Nephron progenitor cell (in vitro differentiated cells): ENCODE data around the gene CHMP6.

Source experiments
- DNase-seq: peaks from one replicate; pipeline ENCODE4 v3.0.0; 2021
- H3K27ac Mint-ChIP-seq: 2 replicates; pipeline ENCODE4 v1.8.0; 2021; ENCODE audit warnings: mild to moderate bottlenecking, moderate library complexity, mixed read lengths
- H3K27me3 Mint-ChIP-seq: 2 replicates; pipeline ENCODE4 v1.8.0; 2021; ENCODE audit warnings: mild to moderate bottlenecking, low read depth, mixed read lengths; ENCODE audit not compliant: poor library complexity
- H3K36me3 Mint-ChIP-seq: 2 replicates; pipeline ENCODE4 v1.8.0; 2021; ENCODE audit warnings: low read depth, mixed read lengths
- H3K4me1 Mint-ChIP-seq: 2 replicates; pipeline ENCODE4 v1.8.0; 2021; ENCODE audit warnings: mixed read lengths
- H3K4me3 Mint-ChIP-seq: 2 replicates; pipeline ENCODE4 v1.8.0; 2021; ENCODE audit warnings: mild to moderate bottlenecking, moderate library complexity, mixed read lengths
- H3K9me3 Mint-ChIP-seq: 2 replicates; pipeline ENCODE4 v1.8.0; 2021; ENCODE audit warnings: mild to moderate bottlenecking, moderate library complexity, mixed read lengths
- CTCF ChIP-seq: fragments of 200-600 bp; sonication (generic); IDR thresholded peaks from 2 replicates; pipeline ENCODE4 v1.5.0; 2021; ENCODE audit warnings: antibody characterized with exemption

CHMP6 gene

DNA sequence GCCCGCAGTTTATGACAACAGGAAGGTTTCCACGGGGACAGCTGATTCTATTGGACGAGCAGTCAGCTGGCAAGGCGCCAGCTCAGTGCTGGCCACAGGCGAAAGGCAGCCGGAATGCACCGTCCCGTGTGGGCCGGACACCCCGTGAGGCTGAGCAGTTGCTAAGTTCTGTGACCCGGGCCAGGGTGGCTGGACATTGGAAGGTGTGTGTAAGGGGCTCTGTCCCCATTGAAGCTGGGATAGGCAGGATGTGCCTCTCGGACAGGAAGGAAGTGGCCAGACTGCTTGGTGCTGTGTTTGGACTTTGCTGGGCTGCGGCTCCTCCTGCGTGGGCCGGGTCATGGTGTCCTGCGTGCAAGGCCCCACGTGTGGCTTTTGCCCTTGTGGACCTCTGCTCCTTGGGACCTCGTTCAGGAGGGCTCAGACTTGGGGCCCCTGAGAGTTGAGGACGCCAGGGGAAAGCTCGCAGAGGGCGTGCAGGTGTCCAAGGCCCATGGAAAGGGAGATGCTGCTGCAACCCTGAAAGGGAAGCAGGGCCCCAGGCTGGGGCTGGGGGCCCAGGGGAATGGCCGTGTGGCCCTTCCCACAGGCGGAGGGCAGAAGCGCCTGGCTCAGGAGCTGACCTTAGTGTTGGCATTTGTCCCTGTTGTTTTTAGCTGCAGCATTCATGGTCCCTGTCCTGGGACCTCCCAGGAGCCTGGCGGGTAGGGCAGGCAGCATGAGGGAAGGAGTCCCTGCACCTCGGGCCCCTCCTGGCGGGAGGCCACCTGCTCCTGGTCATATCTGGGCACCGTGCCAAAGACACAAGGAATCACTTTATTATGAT, 53.3 kb downstream of the CHMP6 start:
- Mint-ChIP-seq H3K27me3 (peaks cover 4% of the 10 kb centered on the region), H3K9me3 (no peaks in the 10 kb centered on the region), H3K36me3 (no peaks in the 10 kb centered on the region), H3K4me1 (peaks cover 71% of the 10 kb centered on the region), H3K27ac (peak overlapping the region; percentile 90), H3K4me3 (no peak overlapping the region)
- DNase-seq: no peak
- no peak for TF ChIP-seq CTCF

GRCh38 chr17:81045590-81046095, 54.0 kb downstream of the CHMP6 start:
- DNase-seq: no peak
- TF ChIP-seq CTCF: no peak
- Mint-ChIP-seq H3K4me1 (peaks cover 71% of the 10 kb centered on the region), H3K9me3 (no peaks in the 10 kb centered on the region), H3K36me3 (no peaks in the 10 kb centered on the region), H3K27ac (no peak overlapping the region), H3K27me3 (peaks cover 4% of the 10 kb centered on the region), H3K4me3 (no peak overlapping the region)

GRCh38 chr17:81046132-81046769, 54.6 kb downstream of the CHMP6 start:
- no peak for TF ChIP-seq CTCF
- no peak overlapping the region for H3K4me3 Mint-ChIP-seq
- DNase-seq: no peak
- H3K27me3 Mint-ChIP-seq: peaks cover 4% of the 10 kb centered on the region
- no peak overlapping the region for H3K27ac Mint-ChIP-seq
- no peaks in the 10 kb centered on the region for H3K36me3 Mint-ChIP-seq
- H3K4me1 Mint-ChIP-seq: peaks cover 75% of the 10 kb centered on the region
- no peaks in the 10 kb centered on the region for H3K9me3 Mint-ChIP-seq

GRCh38 chr17:81046770-81047359, 55.2 kb downstream of the CHMP6 start:
- H3K4me3 Mint-ChIP-seq: no peak overlapping the region
- H3K36me3 Mint-ChIP-seq: no peaks in the 10 kb centered on the region
- no peak for DNase-seq
- TF ChIP-seq CTCF: no peak
- peaks cover 4% of the 10 kb centered on the region for H3K27me3 Mint-ChIP-seq
- no peaks in the 10 kb centered on the region for H3K9me3 Mint-ChIP-seq
- no peak overlapping the region for H3K27ac Mint-ChIP-seq
- H3K4me1 Mint-ChIP-seq: peaks cover 77% of the 10 kb centered on the region

DNA sequence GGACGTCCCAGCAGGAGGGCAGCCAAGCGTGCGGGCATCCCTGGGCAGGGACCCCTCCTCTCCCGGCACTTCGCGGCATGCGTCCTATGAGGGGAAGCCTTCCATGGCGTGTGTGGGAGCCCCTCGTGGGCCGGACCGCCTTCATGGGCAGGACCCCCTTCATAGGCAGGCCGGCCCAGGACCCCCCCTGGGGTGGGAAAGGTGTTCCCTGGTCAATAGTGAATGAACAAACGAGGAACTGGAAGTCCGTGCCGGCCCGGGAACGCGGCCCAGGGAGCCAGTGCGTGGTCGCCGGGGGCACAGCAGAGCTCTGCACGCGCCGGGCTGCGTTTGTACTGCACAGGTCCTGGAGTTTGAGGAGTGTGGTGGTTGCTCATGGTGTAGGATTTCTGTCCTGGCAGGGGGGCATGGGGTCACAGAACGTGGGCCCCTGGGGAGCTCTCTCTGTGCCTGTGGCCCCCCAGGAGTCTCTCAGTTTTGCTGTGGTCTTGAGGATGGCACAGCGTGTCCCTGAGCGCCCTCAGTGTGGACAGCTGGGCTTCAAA, 57.3 kb downstream of the CHMP6 start:
- H3K4me3 Mint-ChIP-seq: no peak overlapping the region
- peaks cover 80% of the 10 kb centered on the region for H3K4me1 Mint-ChIP-seq
- H3K27me3 Mint-ChIP-seq: peaks cover 4% of the 10 kb centered on the region
- H3K27ac Mint-ChIP-seq: peak overlapping the region; percentile 64
- TF ChIP-seq CTCF: no peak
- DNase-seq: no peak
- H3K36me3 Mint-ChIP-seq: no peaks in the 10 kb centered on the region
- H3K9me3 Mint-ChIP-seq: no peaks in the 10 kb centered on the region
